ENCODE measurements around the gene MNS1.

DNA sequence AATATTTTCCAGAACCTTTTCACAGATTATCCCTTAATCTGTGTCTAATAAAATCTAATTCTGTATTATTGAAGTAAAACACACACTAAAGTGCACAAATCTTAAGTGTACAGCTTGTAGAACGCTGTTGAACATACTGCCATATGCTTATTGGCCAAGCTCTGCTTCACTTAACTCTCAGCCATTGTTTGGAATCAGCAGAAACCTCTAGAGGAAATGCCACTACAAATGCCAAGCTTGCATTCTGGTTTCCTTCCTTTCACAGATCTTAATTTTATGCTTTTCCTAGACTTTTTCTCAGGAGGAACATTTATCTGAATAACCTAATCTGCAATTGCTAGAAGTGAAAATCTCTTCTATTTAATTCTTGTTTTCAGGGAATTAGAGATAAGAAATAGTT is 10.1 kb downstream of the MNS1 start:
- TF ChIP-seq TAF15 (IDR thresholded peaks at IDR 0.05; ENCODE audit: low read depth, low read length), result no peak
- TF ChIP-seq ZBTB12 (CRISPR knock-in tag; IDR thresholded peaks at IDR 0.05), result no peak
- TF ChIP-seq, protein P1, sequence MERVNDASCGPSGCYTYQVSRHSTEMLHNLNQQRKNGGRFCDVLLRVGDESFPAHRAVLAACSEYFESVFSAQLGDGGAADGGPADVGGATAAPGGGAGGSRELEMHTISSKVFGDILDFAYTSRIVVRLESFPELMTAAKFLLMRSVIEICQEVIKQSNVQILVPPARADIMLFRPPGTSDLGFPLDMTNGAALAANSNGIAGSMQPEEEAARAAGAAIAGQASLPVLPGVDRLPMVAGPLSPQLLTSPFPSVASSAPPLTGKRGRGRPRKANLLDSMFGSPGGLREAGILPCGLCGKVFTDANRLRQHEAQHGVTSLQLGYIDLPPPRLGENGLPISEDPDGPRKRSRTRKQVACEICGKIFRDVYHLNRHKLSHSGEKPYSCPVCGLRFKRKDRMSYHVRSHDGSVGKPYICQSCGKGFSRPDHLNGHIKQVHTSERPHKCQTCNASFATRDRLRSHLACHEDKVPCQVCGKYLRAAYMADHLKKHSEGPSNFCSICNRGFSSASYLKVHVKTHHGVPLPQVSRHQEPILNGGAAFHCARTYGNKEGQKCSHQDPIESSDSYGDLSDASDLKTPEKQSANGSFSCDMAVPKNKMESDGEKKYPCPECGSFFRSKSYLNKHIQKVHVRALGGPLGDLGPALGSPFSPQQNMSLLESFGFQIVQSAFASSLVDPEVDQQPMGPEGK (CRISPR knock-in tag; IDR thresholded peaks at IDR 0.05; ENCODE audit: borderline replicate concordance), result no peak
- no peak for TF ChIP-seq PHB (CRISPR knock-in tag; IDR thresholded peaks at IDR 0.05)
- no peak for TF ChIP-seq CTCF (IDR thresholded peaks at IDR 0.05 in 2 of 3, conservative IDR thresholded peaks at IDR 0.05 in 1 of 3; ENCODE audit: insufficient read depth in 2 of 3, low read depth in 1 of 3, low read length in 3 of 3)
- no peak for TF ChIP-seq NCOA1 (IDR thresholded peaks at IDR 0.05; ENCODE audit: low read depth)
- no peak for TF ChIP-seq ZNF133 (CRISPR knock-in tag; IDR thresholded peaks at IDR 0.05)
- TF ChIP-seq CBFB (CRISPR knock-in tag; IDR thresholded peaks at IDR 0.05), result no peak
- no peak for TF ChIP-seq SMAD4 (CRISPR knock-in tag; conservative IDR thresholded peaks at IDR 0.05)
- TF ChIP-seq EP300 (IDR thresholded peaks at IDR 0.05; ENCODE audit: low read length), result no peak
- TF ChIP-seq KLF13 (tag; IDR thresholded peaks at IDR 0.05; ENCODE audit: borderline replicate concordance, low read depth), result no peak
- TF ChIP-seq, protein P2, sequence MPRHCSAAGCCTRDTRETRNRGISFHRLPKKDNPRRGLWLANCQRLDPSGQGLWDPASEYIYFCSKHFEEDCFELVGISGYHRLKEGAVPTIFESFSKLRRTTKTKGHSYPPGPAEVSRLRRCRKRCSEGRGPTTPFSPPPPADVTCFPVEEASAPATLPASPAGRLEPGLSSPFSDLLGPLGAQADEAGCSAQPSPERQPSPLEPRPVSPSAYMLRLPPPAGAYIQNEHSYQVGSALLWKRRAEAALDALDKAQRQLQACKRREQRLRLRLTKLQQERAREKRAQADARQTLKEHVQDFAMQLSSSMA (CRISPR knock-in tag; IDR thresholded peaks at IDR 0.05), result no peak

Data from K562 (cell line).